Neural progenitor cell (in vitro differentiated cells): ENCODE results near the gene LORICRIN. TPM values are rescaled to one million over a fixed set of nuclear protein-coding genes. Genes with fewer than 3 reads are reported as not detected.
"Not testable (repeated sequence)": the region's sequence is repeated elsewhere in the genome, so short reads cannot be mapped to it uniquely, and the experiment has no call there.

ENCODE experiments used
- DNase-seq: peaks from one replicate; pipeline ENCODE4 v3.0.0-alpha.2; 2016; ENCODE audit warnings: low spot score
- H2AFZ ChIP-seq: fragments of 200-600 bp; sonication (generic); replicated peaks from 2 replicates; pipeline ENCODE4 v1.6.1; 2016; ENCODE audit warnings: antibody characterized with exemption
- H3F3A ChIP-seq: fragments of 200-600 bp; sonication (generic); 2 replicates; pipeline ENCODE4 v1.6.1; 2016; ENCODE audit warnings: antibody characterized with exemption, low read depth
- H3K27ac ChIP-seq: fragments of 200-600 bp; sonication (generic); 2 replicates; pipeline ENCODE4 v1.5.1; 2016; ENCODE audit warnings: mild to moderate bottlenecking
- H3K27me3 ChIP-seq: fragments of 200-600 bp; sonication (generic); 2 replicates; pipeline ENCODE4 v1.6.1; 2016; ENCODE audit warnings: mild to moderate bottlenecking, moderate library complexity
- H3K36me3 ChIP-seq: fragments of 200-600 bp; sonication (generic); 2 replicates; pipeline ENCODE4 v1.5.1; 2016
- H3K4me1 ChIP-seq: fragments of 200-600 bp; sonication (generic); 2 replicates; pipeline ENCODE4 v1.6.1; 2016; ENCODE audit warnings: mixed run types
- H3K4me2 ChIP-seq: fragments of 200-600 bp; sonication (generic); 2 replicates; pipeline ENCODE4 v1.6.1; 2016
- H3K4me3 ChIP-seq: fragments of 200-600 bp; sonication (generic); 2 replicates; pipeline ENCODE4 v1.5.1; 2016
- H3K79me2 ChIP-seq: fragments of 200-600 bp; sonication (generic); 2 replicates; pipeline ENCODE4 v1.6.1; 2016; ENCODE audit warnings: low read depth
- H3K9ac ChIP-seq: fragments of 200-600 bp; sonication (generic); 2 replicates; pipeline ENCODE4 v1.6.1; 2016
- H3K9me3 ChIP-seq: fragments of 200-600 bp; sonication (generic); 2 replicates; pipeline ENCODE4 v1.5.1; 2016; ENCODE audit warnings: low read depth
- H4K20me1 ChIP-seq: fragments of 200-600 bp; sonication (generic); 2 replicates; pipeline ENCODE4 v1.6.1; 2016; ENCODE audit warnings: low read depth
- H3K27ac Mint-ChIP-seq: 3 replicates; pipeline ENCODE4 v1.8.0; 2021; ENCODE audit warnings: mixed read lengths
- H3K27me3 Mint-ChIP-seq: 2 replicates; pipeline ENCODE4 v1.8.0; 2022; ENCODE audit warnings: low read depth, mild to moderate bottlenecking, inconsistent platforms, moderate library complexity, mixed read lengths; ENCODE audit not compliant: insufficient read depth
- H3K36me3 Mint-ChIP-seq: 3 replicates; pipeline ENCODE4 v1.8.0; 2021; ENCODE audit warnings: mixed read lengths
- H3K4me1 Mint-ChIP-seq: 3 replicates; pipeline ENCODE4 v1.8.0; 2021; ENCODE audit warnings: mixed read lengths
- H3K4me3 Mint-ChIP-seq: 3 replicates; pipeline ENCODE4 v1.8.0; 2021; ENCODE audit warnings: mild to moderate bottlenecking, moderate library complexity, mixed read lengths
- H3K9me3 Mint-ChIP-seq: 3 replicates; pipeline ENCODE4 v1.8.0; 2020; ENCODE audit warnings: mixed read lengths
- EZH2 ChIP-seq: fragments of 200-600 bp; sonication (generic); IDR thresholded peaks from 2 replicates; pipeline ENCODE4 v1.6.1; 2017; ENCODE audit warnings: antibody characterized with exemption, mild to moderate bottlenecking, moderate library complexity
- EZH2phosphoT487 ChIP-seq: fragments of 200-600 bp; sonication (generic); IDR thresholded peaks from 2 replicates; pipeline ENCODE4 v1.6.1; 2017; ENCODE audit warnings: antibody characterized with exemption
- total RNA-seq: library from RNA; depleted of rRNA; stranded (reverse); fragments of >200 nt; gene quantifications from 2 replicates; pipeline ENCODE4 v1.2.3, GENCODE V29; 2015; ENCODE audit warnings: low replicate concordance
- TF ChIP-seq, protein P1 (sequence below): fragments of 200-600 bp; sonication (generic); IDR thresholded peaks from 2 replicates; pipeline ENCODE4 v1.5.1; 2017; ENCODE audit warnings: antibody characterized with exemption, mild to moderate bottlenecking

LORICRIN gene
- total RNA-seq, 1 donor from 2014 or later = not detected

DNA sequence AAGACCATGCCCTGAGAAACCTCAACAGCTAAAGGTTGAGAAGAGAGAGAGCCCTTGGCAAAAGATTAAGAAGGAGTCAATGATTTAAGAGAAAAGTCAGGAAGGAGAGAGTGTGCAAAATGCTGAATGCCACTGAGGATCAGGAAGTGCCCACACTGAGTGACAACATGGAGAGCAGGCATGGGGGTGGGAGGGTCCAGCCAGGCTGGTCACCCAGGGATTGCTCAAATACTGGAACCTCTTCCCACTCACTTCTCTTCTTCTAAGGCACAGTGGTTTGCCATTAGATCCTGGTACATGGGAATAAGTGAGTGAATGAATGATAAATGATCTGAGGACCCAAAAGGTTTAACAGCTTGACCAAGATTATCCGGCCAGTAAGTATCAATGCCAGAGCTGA, 31.0 kb upstream of the LORICRIN start:
- Histone ChIP-seq H4K20me1 (no peaks in the 10 kb centered on the region), H3K4me3 (no peak overlapping the region), H3K27ac (no peak overlapping the region), H3K9ac (no peak overlapping the region), H3K36me3 (no peaks in the 10 kb centered on the region), H2AFZ (no peak overlapping the region), H3F3A (no peaks in the 10 kb centered on the region), H3K27me3 (no peaks in the 10 kb centered on the region), H3K4me2 (no peak overlapping the region), H3K79me2 (no peaks in the 10 kb centered on the region), H3K4me1 (no peaks in the 10 kb centered on the region), H3K9me3 (peaks cover 3% of the 10 kb centered on the region)
- TF ChIP-seq, protein P1, sequence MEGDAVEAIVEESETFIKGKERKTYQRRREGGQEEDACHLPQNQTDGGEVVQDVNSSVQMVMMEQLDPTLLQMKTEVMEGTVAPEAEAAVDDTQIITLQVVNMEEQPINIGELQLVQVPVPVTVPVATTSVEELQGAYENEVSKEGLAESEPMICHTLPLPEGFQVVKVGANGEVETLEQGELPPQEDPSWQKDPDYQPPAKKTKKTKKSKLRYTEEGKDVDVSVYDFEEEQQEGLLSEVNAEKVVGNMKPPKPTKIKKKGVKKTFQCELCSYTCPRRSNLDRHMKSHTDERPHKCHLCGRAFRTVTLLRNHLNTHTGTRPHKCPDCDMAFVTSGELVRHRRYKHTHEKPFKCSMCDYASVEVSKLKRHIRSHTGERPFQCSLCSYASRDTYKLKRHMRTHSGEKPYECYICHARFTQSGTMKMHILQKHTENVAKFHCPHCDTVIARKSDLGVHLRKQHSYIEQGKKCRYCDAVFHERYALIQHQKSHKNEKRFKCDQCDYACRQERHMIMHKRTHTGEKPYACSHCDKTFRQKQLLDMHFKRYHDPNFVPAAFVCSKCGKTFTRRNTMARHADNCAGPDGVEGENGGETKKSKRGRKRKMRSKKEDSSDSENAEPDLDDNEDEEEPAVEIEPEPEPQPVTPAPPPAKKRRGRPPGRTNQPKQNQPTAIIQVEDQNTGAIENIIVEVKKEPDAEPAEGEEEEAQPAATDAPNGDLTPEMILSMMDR = no peak
- no peak for TF ChIP-seq EZH2phosphoT487
- TF ChIP-seq EZH2 = no peak
- DNase-seq = no peak
- H3K36me3 Mint-ChIP-seq = no peaks in the 10 kb centered on the region
- H3K9me3 Mint-ChIP-seq = no peaks in the 10 kb centered on the region
- H3K4me1 Mint-ChIP-seq = no peaks in the 10 kb centered on the region
- no peak overlapping the region for H3K27ac Mint-ChIP-seq
- H3K27me3 Mint-ChIP-seq = peaks cover 2% of the 10 kb centered on the region
- no peak overlapping the region for H3K4me3 Mint-ChIP-seq

DNA sequence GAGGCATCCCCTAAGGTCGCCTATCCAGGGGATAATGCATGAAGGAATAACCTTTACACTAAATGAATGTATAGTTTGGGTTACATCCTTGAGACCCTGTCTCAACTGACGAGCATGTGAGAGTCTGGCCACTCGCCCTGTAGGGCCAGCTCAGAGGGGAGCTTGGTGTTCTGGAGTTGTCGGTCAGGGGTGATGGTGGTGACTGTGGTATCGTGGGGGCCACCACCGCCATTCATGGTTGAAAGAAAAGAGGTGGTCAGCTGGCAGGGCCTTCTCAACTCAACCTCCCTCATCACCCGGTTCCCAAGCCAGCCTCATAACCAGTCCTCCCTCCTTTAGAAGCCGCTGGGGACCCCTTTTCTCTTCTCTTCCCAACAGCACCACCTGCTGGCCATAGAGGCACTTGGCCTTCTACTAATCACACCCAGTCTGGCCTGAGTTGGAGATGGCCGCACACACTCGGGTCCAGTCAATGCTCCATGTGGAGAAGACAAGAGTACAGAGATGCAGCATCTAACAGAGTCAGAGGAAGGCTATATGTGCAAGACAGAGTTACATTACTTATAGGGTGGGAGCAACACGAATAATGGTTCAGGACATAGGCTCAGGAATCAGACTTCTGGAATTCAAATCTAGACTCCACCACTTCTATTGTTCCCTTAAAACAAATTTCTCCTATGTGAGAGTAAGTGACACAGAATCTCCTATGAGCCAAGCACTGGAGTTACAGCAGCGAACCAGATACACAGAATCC, 30.2 kb upstream of the LORICRIN start:
- not testable (repeated sequence) for H3K9ac ChIP-seq, H3K36me3 Mint-ChIP-seq, H4K20me1 ChIP-seq, H3K27ac Mint-ChIP-seq, H3K4me3 ChIP-seq, H2AFZ ChIP-seq, H3K9me3 ChIP-seq, H3K79me2 ChIP-seq, H3K4me3 Mint-ChIP-seq, H3K4me2 ChIP-seq, H3K27me3 Mint-ChIP-seq, H3K4me1 ChIP-seq, H3F3A ChIP-seq, H3K27me3 ChIP-seq, H3K36me3 ChIP-seq, H3K9me3 Mint-ChIP-seq, H3K4me1 Mint-ChIP-seq, H3K27ac ChIP-seq
- DNase-seq = peak; percentile 24
- TF ChIP-seq, protein P1 = peak; percentile 46

DNA sequence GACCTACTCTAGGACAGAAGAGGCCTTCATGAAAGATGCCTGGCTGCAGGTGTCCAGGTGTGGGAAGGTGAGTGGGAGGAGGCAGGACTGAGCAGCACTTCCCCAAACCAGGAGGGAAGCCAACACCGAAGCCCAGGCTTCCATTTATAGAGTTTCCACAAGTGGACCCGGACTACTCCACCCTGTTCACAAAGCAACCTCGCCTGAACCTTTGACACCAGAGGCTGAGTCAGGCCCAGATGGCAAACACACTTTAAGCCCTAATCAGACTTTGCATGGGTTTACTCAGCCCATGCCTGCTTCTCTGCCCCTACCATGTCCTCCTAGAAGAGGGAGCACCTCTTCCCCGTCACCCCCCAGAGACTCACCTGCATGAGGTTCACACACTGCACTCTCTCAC, 28.1 kb upstream of the LORICRIN start:
- H3K4me1 Mint-ChIP-seq = no peaks in the 10 kb centered on the region

More for the DNA sequence above, 28.1 kb upstream of the LORICRIN start:
- Histone ChIP-seq H3F3A (no peaks in the 10 kb centered on the region), H3K4me3 (no peak overlapping the region), H3K9me3 (no peaks in the 10 kb centered on the region), H3K79me2 (no peaks in the 10 kb centered on the region), H3K27ac (no peak overlapping the region), H3K9ac (no peak overlapping the region), H2AFZ (no peak overlapping the region), H3K27me3 (no peaks in the 10 kb centered on the region), H3K4me1 (no peaks in the 10 kb centered on the region), H3K4me2 (no peak overlapping the region), H3K36me3 (no peaks in the 10 kb centered on the region), H4K20me1 (no peaks in the 10 kb centered on the region)
- no peak overlapping the region for H3K4me3 Mint-ChIP-seq
- no peaks in the 10 kb centered on the region for H3K9me3 Mint-ChIP-seq
- no peak overlapping the region for H3K27ac Mint-ChIP-seq
- no peaks in the 10 kb centered on the region for H3K36me3 Mint-ChIP-seq
- peaks cover 2% of the 10 kb centered on the region for H3K27me3 Mint-ChIP-seq
- no peak for DNase-seq
- TF ChIP-seq, protein P1 = no peak
- no peak for TF ChIP-seq EZH2phosphoT487
- no peak for TF ChIP-seq EZH2
